Loucy (cell line): ENCODE data around the gene GBA3.

Source experiments
- H2AFZ ChIP-seq: fragments of 200-600 bp; sonication (generic); 2 replicates; pipeline ENCODE4 v1.6.0; 2016; ENCODE audit warnings: antibody characterized with exemption, mild to moderate bottlenecking, low read length, moderate library complexity
- H3F3A ChIP-seq: fragments of 200-600 bp; 2 replicates; pipeline ENCODE4 v1.6.0; 2016; ENCODE audit warnings: antibody characterized with exemption, low read depth, mild to moderate bottlenecking
- H3K27me3 ChIP-seq: fragments of 200-600 bp; sonication (generic); 2 replicates; pipeline ENCODE4 v1.6.1; 2014; ENCODE audit warnings: low read length, mild to moderate bottlenecking; ENCODE audit not compliant: insufficient read depth, poor library complexity, severe bottlenecking
- H3K36me3 ChIP-seq: fragments of 200-600 bp; sonication (generic); 2 replicates; pipeline ENCODE4 v1.6.1; 2016; ENCODE audit warnings: low read length; ENCODE audit not compliant: insufficient read depth
- H3K4me1 ChIP-seq: fragments of 200-600 bp; sonication (generic); 2 replicates; pipeline ENCODE4 v1.5.1; 2014; ENCODE audit warnings: low read length, mild to moderate bottlenecking; ENCODE audit not compliant: insufficient read depth, poor library complexity, severe bottlenecking
- H3K4me2 ChIP-seq: fragments of 200-600 bp; sonication (generic); 2 replicates; pipeline ENCODE4 v1.6.0; 2014; ENCODE audit warnings: antibody characterized with exemption, low read length, low read depth, mild to moderate bottlenecking; ENCODE audit not compliant: poor library complexity, severe bottlenecking
- H3K4me3 ChIP-seq: fragments of 200-600 bp; sonication (generic); 2 replicates; pipeline ENCODE4 v1.5.1; 2014; ENCODE audit warnings: low read length, mild to moderate bottlenecking, mixed read lengths; ENCODE audit not compliant: poor library complexity, severe bottlenecking
- H3K79me2 ChIP-seq: fragments of 200-600 bp; sonication (generic); 2 replicates; pipeline ENCODE4 v1.6.1; 2014; ENCODE audit warnings: low read length; ENCODE audit not compliant: insufficient read depth
- H3K9ac ChIP-seq: fragments of 200-600 bp; sonication (generic); 2 replicates; pipeline ENCODE4 v1.6.0; 2014; ENCODE audit warnings: mild to moderate bottlenecking, low read depth, low read length, moderate library complexity; ENCODE audit not compliant: poor library complexity, severe bottlenecking
- H3K9me2 ChIP-seq: fragments of 200-600 bp; sonication (generic); replicated peaks from 2 replicates; pipeline ENCODE4 v1.6.1; 2016; ENCODE audit warnings: low read depth, low read length, mixed read lengths
- H3K9me3 ChIP-seq: fragments of 200-600 bp; sonication (generic); 2 replicates; pipeline ENCODE4 v1.6.1; 2014; ENCODE audit warnings: mild to moderate bottlenecking, antibody characterized with exemption, low read length, low read depth; ENCODE audit not compliant: insufficient read depth
- H4K20me1 ChIP-seq: fragments of 200-600 bp; sonication (generic); 2 replicates; pipeline ENCODE4 v1.6.0; 2014; ENCODE audit warnings: antibody characterized with exemption, low read length, mild to moderate bottlenecking; ENCODE audit not compliant: insufficient read depth, poor library complexity, severe bottlenecking
- EZH2phosphoT487 ChIP-seq: fragments of 200-600 bp; IDR thresholded peaks from 2 replicates; pipeline ENCODE4 v1.6.1; 2018; ENCODE audit warnings: antibody characterized with exemption, mild to moderate bottlenecking, moderate library complexity, borderline replicate concordance
- TF ChIP-seq, protein P1 (sequence below): fragments of 200-600 bp; sonication (generic); conservative IDR thresholded peaks from 2 replicates; pipeline ENCODE4 v1.5.1; 2014; ENCODE audit warnings: mild to moderate bottlenecking, antibody characterized with exemption, low read length

The GBA3 gene

GRCh38 chr4:22648996-22649395, 43.7 kb upstream of the GBA3 start:
- no peaks in the 10 kb centered on the region for H3F3A ChIP-seq
- no peaks in the 10 kb centered on the region for H3K9me3 ChIP-seq
- no peak overlapping the region for H3K4me3 ChIP-seq
- H2AFZ ChIP-seq, result no peak overlapping the region
- no peaks in the 10 kb centered on the region for H3K27me3 ChIP-seq
- TF ChIP-seq EZH2phosphoT487, result no peak
- TF ChIP-seq, protein P1, sequence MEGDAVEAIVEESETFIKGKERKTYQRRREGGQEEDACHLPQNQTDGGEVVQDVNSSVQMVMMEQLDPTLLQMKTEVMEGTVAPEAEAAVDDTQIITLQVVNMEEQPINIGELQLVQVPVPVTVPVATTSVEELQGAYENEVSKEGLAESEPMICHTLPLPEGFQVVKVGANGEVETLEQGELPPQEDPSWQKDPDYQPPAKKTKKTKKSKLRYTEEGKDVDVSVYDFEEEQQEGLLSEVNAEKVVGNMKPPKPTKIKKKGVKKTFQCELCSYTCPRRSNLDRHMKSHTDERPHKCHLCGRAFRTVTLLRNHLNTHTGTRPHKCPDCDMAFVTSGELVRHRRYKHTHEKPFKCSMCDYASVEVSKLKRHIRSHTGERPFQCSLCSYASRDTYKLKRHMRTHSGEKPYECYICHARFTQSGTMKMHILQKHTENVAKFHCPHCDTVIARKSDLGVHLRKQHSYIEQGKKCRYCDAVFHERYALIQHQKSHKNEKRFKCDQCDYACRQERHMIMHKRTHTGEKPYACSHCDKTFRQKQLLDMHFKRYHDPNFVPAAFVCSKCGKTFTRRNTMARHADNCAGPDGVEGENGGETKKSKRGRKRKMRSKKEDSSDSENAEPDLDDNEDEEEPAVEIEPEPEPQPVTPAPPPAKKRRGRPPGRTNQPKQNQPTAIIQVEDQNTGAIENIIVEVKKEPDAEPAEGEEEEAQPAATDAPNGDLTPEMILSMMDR, result no peak
- no peaks in the 10 kb centered on the region for H3K9me2 ChIP-seq
- H3K4me1 ChIP-seq, result no peaks in the 10 kb centered on the region
- H3K9ac ChIP-seq, result no peak overlapping the region
- H3K4me2 ChIP-seq, result no peak overlapping the region
- no peaks in the 10 kb centered on the region for H3K79me2 ChIP-seq
- no peaks in the 10 kb centered on the region for H3K36me3 ChIP-seq
- H4K20me1 ChIP-seq, result no peaks in the 10 kb centered on the region

DNA sequence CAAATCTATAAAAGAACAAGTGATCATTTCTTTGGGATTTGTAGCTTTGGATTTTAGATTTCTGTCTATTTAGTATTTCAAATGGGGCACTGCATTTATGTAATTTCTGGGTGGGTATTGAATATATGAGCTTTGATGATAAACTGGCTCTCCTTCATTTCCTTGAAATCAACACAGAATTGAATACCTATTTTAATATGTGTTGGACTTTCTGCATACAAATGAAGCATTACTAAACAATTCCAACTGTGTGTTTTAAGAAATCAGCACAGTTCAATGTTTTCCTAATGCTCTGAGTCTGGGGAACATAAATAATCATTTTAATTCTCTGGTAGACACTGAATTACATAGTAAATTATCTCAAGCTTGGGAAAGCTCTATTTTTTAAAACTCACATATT, 42.0 kb upstream of the GBA3 start:
- H3K9me3 ChIP-seq, result no peaks in the 10 kb centered on the region
- no peaks in the 10 kb centered on the region for H3K9me2 ChIP-seq
- no peaks in the 10 kb centered on the region for H3K79me2 ChIP-seq
- H3K27me3 ChIP-seq, result no peaks in the 10 kb centered on the region
- H3K4me3 ChIP-seq, result no peak overlapping the region
- no peaks in the 10 kb centered on the region for H3K4me1 ChIP-seq
- TF ChIP-seq EZH2phosphoT487, result no peak
- TF ChIP-seq, protein P1, result no peak
- no peaks in the 10 kb centered on the region for H3F3A ChIP-seq
- H3K9ac ChIP-seq, result no peak overlapping the region
- no peaks in the 10 kb centered on the region for H3K36me3 ChIP-seq
- no peak overlapping the region for H2AFZ ChIP-seq
- no peaks in the 10 kb centered on the region for H4K20me1 ChIP-seq
- no peak overlapping the region for H3K4me2 ChIP-seq

DNA sequence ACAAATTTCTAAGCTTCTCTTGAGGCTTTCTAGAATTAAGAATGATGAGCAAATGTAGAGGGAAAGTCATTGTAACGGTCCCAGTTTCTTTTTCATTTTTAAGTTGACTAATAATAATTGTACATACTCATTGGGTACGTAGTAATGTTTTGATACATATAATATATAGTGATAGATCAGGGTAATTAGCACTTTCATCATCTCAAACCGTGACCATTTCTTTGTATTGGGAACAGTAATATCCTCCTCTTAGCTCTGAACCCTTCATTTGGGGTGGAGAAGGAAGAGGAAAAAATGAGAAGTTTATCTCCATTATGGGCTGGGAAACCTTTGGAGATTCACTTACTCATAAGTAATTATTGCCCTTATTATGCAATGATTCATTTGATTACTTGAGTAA, 39.0 kb upstream of the GBA3 start:
- H3F3A ChIP-seq, result no peaks in the 10 kb centered on the region
- no peaks in the 10 kb centered on the region for H3K9me3 ChIP-seq
- H2AFZ ChIP-seq, result no peak overlapping the region
- H3K4me2 ChIP-seq, result no peak overlapping the region
- H3K9ac ChIP-seq, result no peak overlapping the region
- H3K27me3 ChIP-seq, result no peaks in the 10 kb centered on the region
- no peaks in the 10 kb centered on the region for H3K9me2 ChIP-seq
- no peak for TF ChIP-seq EZH2phosphoT487
- TF ChIP-seq, protein P1, result no peak
- no peaks in the 10 kb centered on the region for H3K4me1 ChIP-seq
- H4K20me1 ChIP-seq, result no peaks in the 10 kb centered on the region
- H3K4me3 ChIP-seq, result no peak overlapping the region
- no peaks in the 10 kb centered on the region for H3K79me2 ChIP-seq
- H3K36me3 ChIP-seq, result no peaks in the 10 kb centered on the region
